ENCODE data around the gene PRR9.

The PRR9 gene

GRCh38 chr1:153265457-153265856, 48.1 kb downstream of the PRR9 start:
- no peak for DNase-seq (ENCODE audit: low spot score)
